HL-60/S4 (cell line): ENCODE measurements around the gene STX11.

ENCODE experiments used
- in situ Hi-C: fragments of 300-500 bp; cut with MboI; formaldehyde crosslinking; loops from 2 replicates; pipeline ENCODE4 v1.14.3; 2022; ENCODE audit warnings: low sequenced_read_pairs

Gene STX11

GRCh38 chr6:144140867-144141266, 9.4 kb upstream of the STX11 start:
- in situ Hi-C loops, result no loop called here

DNA sequence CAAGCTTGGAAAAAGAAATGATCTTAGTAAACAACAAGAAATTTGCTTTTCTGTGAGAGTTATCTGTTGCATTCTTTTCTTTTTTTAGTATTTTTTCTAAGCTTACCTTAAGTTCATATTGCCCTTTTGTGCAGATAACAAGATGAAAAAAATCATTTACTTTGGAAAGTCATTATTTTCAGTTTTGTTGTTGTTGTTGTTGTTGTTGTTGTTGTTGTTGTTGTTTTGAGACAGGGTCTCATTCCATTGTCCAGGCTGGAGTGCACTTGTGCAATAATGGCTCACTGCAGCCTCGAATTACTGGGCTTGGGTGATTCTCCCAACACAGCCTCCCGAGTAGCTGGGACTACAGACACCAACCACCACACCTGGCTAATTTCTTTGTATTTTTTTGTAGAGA, 8.8 kb upstream of the STX11 start:
- in situ Hi-C loops, result no loop called here

DNA sequence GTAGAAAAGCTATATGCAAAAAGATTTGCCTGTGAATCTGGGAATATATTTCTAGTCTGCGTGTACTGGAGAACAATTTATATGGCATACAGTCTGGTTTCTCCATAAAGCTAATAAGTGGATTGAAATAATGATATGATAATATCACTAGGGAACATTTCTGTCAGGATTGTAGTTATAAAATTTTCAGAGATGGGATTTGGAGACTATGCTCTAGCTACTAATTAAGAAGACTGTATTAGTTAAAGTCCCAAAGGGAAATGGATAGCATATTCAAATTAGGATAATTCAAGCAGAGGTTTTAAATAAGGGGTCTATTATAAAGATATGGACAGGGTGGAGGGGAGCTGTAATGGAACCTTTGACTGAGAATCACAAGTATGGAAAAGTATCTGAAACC, 7.2 kb upstream of the STX11 start:
- in situ Hi-C loops, result no loop called here

DNA sequence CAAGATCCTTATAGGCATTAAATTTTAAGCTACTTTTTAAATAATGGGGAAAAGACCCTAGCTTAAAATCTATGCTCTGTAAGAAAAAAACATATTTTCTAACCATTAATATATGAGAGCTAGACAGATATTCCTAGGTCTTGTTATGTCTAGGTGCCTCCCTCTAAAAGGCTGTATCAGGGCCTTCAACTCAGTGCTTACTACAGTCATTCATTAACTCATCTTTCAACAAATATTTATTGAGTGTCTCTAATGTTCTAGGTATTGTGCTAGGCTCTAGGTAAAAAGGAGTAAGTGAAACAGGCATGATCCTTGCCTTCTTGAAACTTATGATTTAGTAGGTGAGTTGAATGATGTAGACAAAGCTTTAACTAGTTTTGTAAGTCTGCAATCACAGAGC, 6.4 kb upstream of the STX11 start:
- in situ Hi-C loops, result no loop called here

DNA sequence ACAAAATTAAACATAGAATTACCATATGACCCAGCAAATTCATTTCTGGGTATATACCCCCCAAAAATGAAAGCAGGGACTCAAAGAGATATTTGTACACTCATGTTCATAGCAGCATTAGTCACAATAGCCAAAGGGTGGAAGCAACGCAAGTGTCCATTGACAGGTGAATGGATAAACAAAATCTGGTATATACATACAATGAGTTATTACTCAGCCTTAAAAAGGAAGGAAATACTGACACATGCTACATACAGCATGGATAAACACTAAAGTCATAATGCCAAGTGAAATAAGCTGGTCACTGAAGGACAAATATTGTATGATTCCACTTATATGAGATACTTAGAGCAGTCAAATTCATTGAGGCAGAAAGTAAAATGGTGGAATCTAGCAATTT, 5.3 kb upstream of the STX11 start:
- in situ Hi-C loops, result no loop called here

DNA sequence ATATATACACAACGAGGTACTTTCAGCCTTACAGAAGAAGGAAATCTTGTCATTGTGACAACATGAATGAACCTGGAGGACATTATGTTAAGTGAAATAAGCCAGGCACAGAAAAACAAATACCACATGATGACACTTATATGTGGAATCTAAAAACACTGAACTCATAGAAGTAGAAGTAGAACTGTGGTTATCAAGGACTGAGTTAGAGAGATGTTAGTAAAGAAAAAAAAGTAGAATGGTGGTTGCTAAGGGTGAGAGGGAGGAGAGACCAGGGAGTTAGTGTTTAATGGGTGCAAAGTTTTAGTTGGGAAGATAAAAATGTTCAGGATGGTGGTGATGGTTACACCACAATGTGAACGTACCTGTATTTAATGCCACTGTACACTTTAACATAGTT, 4.8 kb upstream of the STX11 start:
- in situ Hi-C loops, result no loop called here

DNA sequence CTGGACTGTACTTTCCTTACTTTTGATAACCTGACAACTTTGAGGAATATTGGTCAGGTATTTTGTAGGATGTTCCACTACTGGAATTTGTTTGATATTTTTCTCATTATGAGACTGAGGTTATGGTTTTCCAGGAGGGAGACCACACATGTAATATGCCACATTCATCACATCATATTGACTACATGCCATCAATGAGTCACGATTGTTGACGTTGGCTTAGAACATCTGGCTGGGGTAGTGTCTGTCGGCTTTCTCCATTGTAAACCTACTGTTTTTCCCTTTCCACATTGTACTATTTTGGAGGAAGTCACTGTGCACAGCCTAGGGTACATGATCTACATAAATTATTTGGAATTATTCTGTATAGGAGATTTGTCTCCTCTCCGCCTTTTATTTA, 1.4 kb upstream of the STX11 start:
- in situ Hi-C loops, result no loop called here

DNA sequence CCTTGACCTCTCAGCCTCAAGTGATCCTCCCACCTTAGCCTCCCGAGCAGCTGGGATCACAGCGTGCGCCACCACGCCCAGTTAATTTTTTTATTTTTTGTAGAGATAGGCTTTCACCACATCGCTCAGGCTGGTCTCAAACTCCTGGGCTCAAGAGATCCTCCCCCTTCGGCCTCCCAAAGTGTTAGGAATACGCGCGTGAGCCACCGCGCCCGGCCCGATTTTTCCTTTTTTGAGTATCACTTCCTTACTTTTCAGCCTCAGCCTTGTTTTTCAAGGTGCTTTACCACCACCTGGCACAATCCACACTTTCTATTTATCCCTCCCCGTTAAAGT, 791 bp upstream of the STX11 start:
- in situ Hi-C loops, result no loop called here

- in situ Hi-C loops, result no loop called here
Observed at GRCh38 chr6:144150710-144151657, 667 bp downstream of the STX11 start.

- in situ Hi-C loops, result no loop called here
Observed at GRCh38 chr6:144152334-144152900, 2.1 kb downstream of the STX11 start.

DNA sequence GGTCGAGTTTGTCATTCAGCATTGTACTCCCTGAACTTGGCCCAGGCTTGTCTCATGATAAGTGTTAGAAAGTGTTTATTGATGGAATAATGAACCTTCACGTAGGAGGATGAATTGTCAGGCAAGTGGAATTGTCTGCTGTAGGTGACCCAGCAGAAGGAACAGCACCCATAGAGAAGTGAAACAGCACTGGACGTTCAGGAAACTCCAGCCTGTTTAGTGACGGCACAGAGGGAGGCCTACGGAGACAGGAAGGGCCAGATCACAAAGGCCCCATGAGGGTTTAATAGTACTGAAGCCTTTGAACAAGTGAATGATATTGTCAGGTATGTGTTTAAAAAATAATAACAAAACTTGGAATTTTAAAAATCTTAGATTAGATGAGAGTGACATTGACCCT, 2.9 kb downstream of the STX11 start:
- in situ Hi-C loops, result no loop called here

DNA sequence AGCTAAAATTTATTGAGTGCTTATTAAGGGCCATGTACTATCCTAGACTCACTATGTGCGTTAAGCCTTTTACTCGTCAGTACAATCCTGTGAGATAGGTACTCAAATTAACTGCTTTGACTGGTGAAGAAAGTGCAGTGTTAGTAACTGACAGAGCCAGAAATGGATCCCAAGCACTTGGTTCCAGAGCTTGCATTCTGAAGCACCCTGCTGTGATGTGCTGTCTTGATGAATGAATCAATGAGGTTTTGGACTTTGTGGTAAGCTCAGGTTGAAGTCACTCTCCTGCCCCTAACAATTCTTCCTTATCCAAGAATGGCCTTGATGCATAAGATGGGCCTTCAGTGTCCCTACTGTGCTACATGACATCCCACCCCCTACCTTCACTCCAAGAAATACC, 3.7 kb downstream of the STX11 start:
- in situ Hi-C loops, result no loop called here

GRCh38 chr6:144155529-144155928, 5.2 kb downstream of the STX11 start:
- in situ Hi-C loops, result no loop called here

- in situ Hi-C loops, result no loop called here
Observed at GRCh38 chr6:144156338-144156737, 6.0 kb downstream of the STX11 start.

- in situ Hi-C loops, result no loop called here
Observed at GRCh38 chr6:144156991-144157390, 6.7 kb downstream of the STX11 start.

DNA sequence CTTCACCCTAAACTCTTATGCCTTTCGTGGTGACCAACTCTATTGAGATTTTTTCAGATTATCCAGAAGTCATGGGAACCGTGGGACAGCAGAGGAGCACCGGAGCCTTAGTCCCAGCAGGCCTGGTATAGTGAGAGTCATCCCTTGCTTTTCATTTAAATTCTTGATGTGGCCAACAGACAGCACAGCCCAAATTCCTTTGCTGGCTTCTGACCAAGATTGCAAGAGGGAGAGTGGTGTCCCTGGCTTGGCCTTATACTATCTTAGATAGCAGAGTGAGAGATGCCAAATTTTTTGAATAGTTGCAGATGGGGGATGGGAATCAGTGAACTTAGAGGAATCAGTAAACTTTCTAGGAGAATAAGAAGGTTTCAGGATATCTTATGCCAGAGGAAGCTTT, 7.8 kb downstream of the STX11 start:
- in situ Hi-C loops, result no loop called here

GRCh38 chr6:144159223-144159622, 8.9 kb downstream of the STX11 start:
- in situ Hi-C loops, result no loop called here

DNA sequence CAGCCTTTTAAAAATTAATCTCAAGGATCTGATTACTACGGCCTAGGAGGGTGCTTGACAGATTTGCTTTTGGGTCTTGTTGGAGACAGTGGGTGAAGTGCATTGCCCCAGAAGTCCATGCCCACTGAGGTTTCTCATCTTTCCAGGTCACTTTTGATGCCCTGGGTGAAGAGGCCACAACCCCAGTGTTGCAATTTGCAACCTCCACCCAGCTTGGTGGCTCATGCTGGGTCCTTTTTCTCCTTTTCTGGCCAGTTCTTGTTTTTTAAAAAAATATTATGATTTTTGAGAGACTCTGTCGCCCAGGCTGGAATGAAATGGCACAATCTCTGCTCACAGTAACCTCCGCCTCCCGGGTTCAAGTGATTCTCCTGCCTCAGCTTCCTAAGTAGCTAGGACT, 9.4 kb downstream of the STX11 start:
- in situ Hi-C loops, result no loop called here

- in situ Hi-C loops, result no loop called here
Observed at GRCh38 chr6:144160431-144161005, 10.2 kb downstream of the STX11 start.

- in situ Hi-C loops, result no loop called here
Observed at GRCh38 chr6:144161975-144162374, 11.7 kb downstream of the STX11 start.

GRCh38 chr6:144162977-144163376, 12.7 kb downstream of the STX11 start:
- in situ Hi-C loops, result no loop called here

GRCh38 chr6:144165784-144166183, 15.5 kb downstream of the STX11 start:
- in situ Hi-C loops, result no loop called here
